Activated CD4-positive, alpha-beta T cell treated with anti-CD3 and anti-CD28 coated beads for 1 hour (primary cell): ENCODE measurements around the gene FRAT2.

Experiments
- DNase-seq: peaks from one replicate; pipeline ENCODE4 v3.0.0-alpha.2; 2020

Gene FRAT2

GRCh38 chr10:97323501-97323900, 11.0 kb downstream of the FRAT2 start:
- no peak for DNase-seq

- no peak for DNase-seq
Observed at GRCh38 chr10:97321804-97322190, 12.7 kb downstream of the FRAT2 start.

GRCh38 chr10:97321032-97321803, 13.3 kb downstream of the FRAT2 start:
- DNase-seq, result no peak

GRCh38 chr10:97320480-97321031, 14.0 kb downstream of the FRAT2 start:
- no peak for DNase-seq

- DNase-seq, result peak; percentile 46
Observed at GRCh38 chr10:97319671-97320479, 14.7 kb downstream of the FRAT2 start.

- DNase-seq, result peak; percentile 85
Observed at GRCh38 chr10:97318772-97319651, 15.5 kb downstream of the FRAT2 start, which contains the start of gene FRAT1. Gene FRAT1 (plus strand): TSS chr10:97319271. CDS start chr10:97319454, 183 bp downstream.

- DNase-seq, result no peak
Observed at GRCh38 chr10:97314671-97315070, 19.9 kb downstream of the FRAT2 start.

GRCh38 chr10:97312897-97313296, 21.6 kb downstream of the FRAT2 start:
- no peak for DNase-seq

- DNase-seq, result no peak
Observed at GRCh38 chr10:97311111-97311626, 23.4 kb downstream of the FRAT2 start.

- DNase-seq, result no peak
Observed at GRCh38 chr10:97307866-97308780, 26.4 kb downstream of the FRAT2 start.

- DNase-seq, result no peak
Observed at GRCh38 chr10:97307441-97307840, 27.1 kb downstream of the FRAT2 start.

- DNase-seq, result no peak
Observed at GRCh38 chr10:97302088-97302791, 32.3 kb downstream of the FRAT2 start.

GRCh38 chr10:97300980-97301379, 33.5 kb downstream of the FRAT2 start:
- no peak for DNase-seq

- no peak for DNase-seq
Observed at GRCh38 chr10:97298223-97298571, 36.3 kb downstream of the FRAT2 start.

- DNase-seq, result no peak
Observed at GRCh38 chr10:97297556-97298222, 36.8 kb downstream of the FRAT2 start.

- DNase-seq, result no peak
Observed at GRCh38 chr10:97292862-97293198, 41.7 kb downstream of the FRAT2 start.

GRCh38 chr10:97292097-97292861, 42.2 kb downstream of the FRAT2 start, which contains the start of gene ARHGAP19:
Gene ARHGAP19 (minus strand): TSS chr10:97292637. CDS start chr10:97292627, 10 bp downstream.
- peak; percentile 86 for DNase-seq

GRCh38 chr10:97291357-97292096, 43.0 kb downstream of the FRAT2 start:
- DNase-seq, result no peak
